ENCODE results near the gene CDK6. TPM values are rescaled to one million over a fixed set of nuclear protein-coding genes. Genes with fewer than 3 reads are reported as not detected.

The CDK6 gene
- total RNA-seq, 2 experiments from 2014 or later = 229 to 236 TPM

- POLR2A ChIA-PET = no interaction called here
- CTCF ChIA-PET = no interaction called here
Measured at GRCh38 chr7:92806496-92806895, 29.9 kb downstream of the CDK6 start.

- ChIA-PET POLR2A (no interaction called here), CTCF (interaction anchor here (0.6 to 1.4 kb wide), 3 partner anchors 21 to 38 kb away, joined by 3 to 4 read pairs (median 4); no protein-coding TSS in a partner anchor)
Measured at GRCh38 chr7:92802406-92802805, 34.0 kb downstream of the CDK6 start.

GRCh38 chr7:92799446-92800211 lies 36.7 kb downstream of the CDK6 start:
- ChIA-PET CTCF (no interaction called here), POLR2A (interaction anchor here (0.7 kb wide), 2 partner anchors 9 to 291 kb away, joined by 3 to 5 read pairs; no protein-coding TSS in a partner anchor)

DNA sequence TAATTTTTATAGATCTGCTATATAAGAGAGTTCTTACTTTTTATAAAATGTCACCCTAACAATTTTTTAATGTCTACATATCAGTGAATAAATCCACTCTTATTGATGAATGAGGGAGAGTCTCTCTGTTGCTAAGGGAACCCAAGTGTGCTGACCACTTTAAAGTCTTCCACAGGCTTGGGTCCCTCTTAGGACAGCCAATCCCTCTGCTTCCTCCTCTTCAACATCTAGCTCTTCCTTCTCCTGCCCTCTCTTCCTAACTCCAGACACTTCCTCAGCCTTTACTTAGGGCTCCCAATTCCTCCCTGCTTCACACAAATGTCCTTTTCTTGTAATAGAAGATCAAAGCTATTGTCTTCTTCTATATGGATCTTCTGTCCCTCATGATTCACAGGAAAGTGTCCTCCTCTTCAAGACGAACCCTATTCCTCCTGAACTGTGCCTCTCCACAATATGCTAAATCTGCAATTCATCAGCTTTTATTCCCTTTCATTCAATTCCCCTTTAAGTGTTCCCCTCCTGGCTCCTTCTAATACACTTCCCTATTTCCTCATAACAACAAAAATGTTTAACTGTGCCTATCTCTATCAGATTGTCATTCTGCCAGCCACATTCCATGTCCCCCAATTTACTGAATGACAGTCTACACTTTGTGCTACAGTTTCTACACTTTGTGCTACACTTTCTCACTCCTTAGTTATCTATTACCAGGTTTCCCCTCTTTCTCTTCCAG lies 37.7 kb downstream of the CDK6 start:
- ChIA-PET POLR2A (no interaction called here), CTCF (no interaction called here)

GRCh38 chr7:92797693-92798092 lies 38.7 kb downstream of the CDK6 start:
- CTCF ChIA-PET = no interaction called here
- POLR2A ChIA-PET = no interaction called here

DNA sequence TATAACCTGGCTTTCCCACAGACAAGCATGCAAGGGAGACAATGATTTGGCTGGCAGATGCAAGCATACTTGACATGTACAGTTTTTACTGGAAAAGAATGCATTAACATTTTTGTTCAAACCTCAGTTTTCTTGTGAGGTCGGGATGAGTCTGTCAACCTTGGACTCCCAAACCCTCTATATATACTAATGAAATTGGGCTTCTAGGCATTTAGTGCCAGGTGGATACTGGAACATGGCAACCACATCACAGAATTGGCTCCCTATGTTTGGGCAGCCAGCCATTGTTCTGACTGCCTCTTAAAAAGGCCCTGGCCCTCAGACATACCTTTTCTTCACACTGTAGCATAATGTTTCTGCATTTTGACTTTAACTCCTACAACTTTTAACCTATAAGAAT lies 39.1 kb downstream of the CDK6 start:
- ChIA-PET CTCF (no interaction called here), POLR2A (no interaction called here)

DNA sequence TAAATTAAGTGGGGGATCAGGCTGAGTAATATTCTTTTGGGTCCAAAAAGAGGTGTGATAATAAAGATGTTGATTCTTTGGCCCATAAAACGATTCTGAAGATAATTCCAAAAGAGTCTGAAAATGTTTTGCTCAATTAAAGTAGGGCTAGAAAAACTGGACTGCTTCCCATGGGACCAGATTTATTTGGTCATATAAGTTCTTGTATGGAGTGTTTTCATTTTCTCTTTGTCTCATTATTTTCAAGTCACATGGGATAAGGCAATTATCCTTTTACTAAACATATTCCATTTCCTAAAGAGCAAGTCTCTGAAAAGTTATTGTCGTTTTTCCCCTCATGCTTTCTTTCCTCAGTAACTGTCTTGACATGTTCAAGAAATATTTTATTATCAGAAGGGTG lies 41.5 kb downstream of the CDK6 start:
- ChIA-PET POLR2A (no interaction called here), CTCF (no interaction called here)

- CTCF ChIA-PET = no interaction called here
Measured at GRCh38 chr7:92794391-92794790, 42.0 kb downstream of the CDK6 start.

GRCh38 chr7:92793656-92794205 lies 42.6 kb downstream of the CDK6 start:
- ChIA-PET CTCF (no interaction called here), POLR2A (no interaction called here)

More at GRCh38 chr7:92794391-92794790, 42.0 kb downstream of the CDK6 start:
- POLR2A ChIA-PET = no interaction called here

DNA sequence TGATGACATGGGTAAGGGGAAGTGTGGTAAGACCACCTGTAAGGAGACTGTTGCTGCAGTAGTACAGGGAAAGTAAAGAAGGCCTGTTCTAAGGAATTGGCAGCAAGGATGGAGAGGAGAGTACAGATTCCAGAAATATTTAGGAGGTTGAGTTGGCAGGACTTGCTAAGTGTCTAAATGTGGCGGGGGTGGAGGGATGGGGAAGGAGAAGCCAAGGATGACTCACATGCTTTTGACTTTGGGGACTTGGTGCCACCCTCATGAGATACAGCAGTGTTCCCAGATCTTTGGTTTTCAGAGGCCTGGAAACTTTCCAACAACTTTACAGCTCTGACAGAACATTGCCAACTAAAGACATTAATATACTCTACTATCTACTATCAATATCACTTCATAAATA lies 45.4 kb downstream of the CDK6 start:
- POLR2A ChIA-PET = no interaction called here

GRCh38 chr7:92788559-92789183 lies 47.7 kb downstream of the CDK6 start:
- ChIA-PET CTCF (no interaction called here), POLR2A (no interaction called here)

More for the DNA sequence above, 45.4 kb downstream of the CDK6 start:
- CTCF ChIA-PET = interaction anchor here (1.5 kb wide), 1 partner anchor 23 kb away, joined by 3 read pairs; no protein-coding TSS in a partner anchor

DNA sequence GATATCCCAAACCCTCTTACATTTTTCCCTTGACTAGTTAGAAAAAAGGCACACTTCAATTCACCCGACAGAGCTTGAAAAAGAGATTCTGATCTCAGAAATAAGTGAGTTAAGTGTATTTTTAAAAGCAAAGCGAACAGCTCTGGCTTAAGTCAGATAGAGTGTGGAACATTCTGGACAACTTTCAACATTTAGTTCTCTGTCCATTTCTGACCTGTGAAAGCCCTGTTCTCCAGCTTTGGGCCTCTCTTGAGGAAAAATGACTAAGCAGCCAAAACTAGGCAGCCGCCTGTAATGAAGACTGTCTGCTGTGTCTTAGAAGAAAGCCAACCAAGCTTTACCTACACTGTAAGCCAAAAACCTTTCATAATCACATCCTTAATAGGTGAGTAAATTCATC lies 50.5 kb downstream of the CDK6 start:
- ChIA-PET CTCF (no interaction called here), POLR2A (no interaction called here)

DNA sequence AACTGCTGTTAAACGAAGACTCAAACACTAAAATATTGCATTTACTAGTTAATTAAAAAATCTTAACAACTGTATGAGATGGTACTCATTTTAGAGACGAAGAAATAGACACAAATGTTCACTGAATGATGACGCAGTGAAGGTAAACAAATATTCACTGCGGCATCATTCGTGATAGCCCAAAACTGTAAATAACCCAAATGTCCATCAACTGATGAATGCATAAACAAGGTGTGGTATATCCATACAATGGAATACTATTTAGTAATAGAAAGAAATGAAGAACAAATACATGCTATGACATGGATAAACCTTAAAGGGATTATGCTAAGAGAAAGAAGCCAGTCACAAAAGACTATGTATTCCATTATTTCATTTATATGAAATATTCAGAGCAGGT lies 51.4 kb downstream of the CDK6 start:
- POLR2A ChIA-PET = no interaction called here
- CTCF ChIA-PET = no interaction called here

DNA sequence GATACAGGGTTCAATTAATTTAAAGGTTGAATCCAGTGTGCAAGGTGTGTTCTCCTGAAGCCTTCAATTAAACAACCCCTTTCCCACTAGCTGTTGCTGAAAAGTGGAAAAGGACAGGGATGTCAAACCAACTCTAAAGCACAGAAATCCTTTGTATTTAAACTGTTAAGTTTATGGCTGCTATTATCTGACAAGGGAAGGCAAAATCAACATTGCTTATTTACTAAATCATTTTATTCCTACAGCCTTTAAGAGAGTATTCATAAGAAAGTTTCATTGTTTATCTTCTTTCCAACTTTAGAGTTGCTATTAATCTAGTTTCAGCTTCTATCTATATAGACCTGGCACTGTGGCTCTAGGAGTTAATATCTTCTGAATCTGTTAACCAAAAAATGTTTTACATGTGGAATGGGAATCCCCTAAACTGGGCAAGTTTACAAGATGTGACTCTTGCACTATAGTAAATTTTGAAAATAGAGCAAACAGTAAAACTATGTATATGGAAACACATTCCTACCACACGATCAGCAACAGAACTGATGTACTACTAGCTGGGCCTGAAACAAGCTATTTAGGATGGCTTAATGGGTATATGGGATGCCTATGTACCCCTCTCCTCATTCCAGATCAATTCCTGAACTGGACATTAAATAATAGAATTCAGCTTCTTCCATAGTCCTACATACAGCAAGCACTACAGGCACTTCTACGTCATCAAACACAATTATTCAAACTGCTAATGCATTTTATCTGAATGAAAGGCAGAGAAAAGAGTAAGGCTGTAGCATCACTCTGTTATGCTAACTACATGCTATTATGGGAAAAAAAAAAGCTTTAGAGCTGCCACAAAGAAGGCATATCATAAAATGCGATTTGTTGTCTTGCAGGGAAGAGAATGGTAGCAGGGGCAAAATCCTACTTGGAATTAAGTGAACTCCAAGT lies 52.8 kb downstream of the CDK6 start:
- CTCF ChIA-PET = interaction anchor here (0.7 kb wide), 1 partner anchor 335 kb away, joined by 3 read pairs; no protein-coding TSS in a partner anchor
- POLR2A ChIA-PET = no interaction called here

DNA sequence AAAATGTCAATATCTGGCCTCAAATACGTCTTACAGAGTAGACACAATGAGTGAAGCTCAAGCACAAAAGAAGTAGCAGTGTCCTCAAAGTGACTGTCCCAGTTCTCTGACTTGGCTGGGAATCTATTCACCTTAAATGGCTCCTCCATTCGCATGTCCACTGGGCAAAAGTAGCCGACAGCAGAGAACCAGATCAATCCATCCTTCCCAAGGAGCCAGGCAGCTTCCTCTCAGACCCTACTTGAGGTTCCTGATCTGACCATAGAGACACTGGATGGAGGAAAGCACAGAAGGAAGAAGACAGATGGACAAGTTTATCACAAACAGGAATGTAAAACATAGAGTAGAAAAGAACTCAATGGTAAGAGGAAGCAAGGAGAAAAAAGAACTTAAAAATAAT lies 53.5 kb downstream of the CDK6 start:
- CTCF ChIA-PET = no interaction called here
- POLR2A ChIA-PET = no interaction called here

DNA sequence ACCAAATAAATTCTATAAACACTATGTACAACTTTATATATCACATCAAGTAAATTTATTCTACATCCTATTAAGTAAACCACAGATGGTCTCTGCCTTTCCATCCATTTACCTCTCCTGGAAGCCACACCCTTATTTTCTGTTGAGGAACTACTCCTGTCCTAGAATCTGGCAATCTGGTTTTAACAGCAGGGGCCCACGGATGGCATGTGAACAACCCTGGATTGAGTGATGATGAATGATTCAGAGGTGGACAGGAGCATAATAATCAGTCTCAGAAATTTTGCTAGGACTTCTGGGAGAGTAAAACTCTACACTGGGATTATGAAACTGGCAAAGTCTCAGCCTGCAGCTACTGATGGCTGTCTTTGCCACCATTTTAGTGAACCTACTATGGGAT lies 54.1 kb downstream of the CDK6 start:
- ChIA-PET CTCF (interaction anchor here (1.1 kb wide), 1 partner anchor 22 kb away, joined by 3 read pairs; no protein-coding TSS in a partner anchor), POLR2A (no interaction called here)

GRCh38 chr7:92781117-92781720 lies 55.2 kb downstream of the CDK6 start:
- ChIA-PET POLR2A (interaction anchor here (0.6 kb wide), 1 partner anchor 49 kb away, joined by 3 read pairs; no protein-coding TSS in a partner anchor), CTCF (interaction anchor here (0.6 to 1.7 kb wide), 4 partner anchors 21 to 217 kb away, joined by 3 to 4 read pairs (median 3); no protein-coding TSS in a partner anchor)

- POLR2A ChIA-PET = no interaction called here
- CTCF ChIA-PET = interaction anchor here (1.3 kb wide), 1 partner anchor 157 kb away, joined by 3 read pairs; no protein-coding TSS in a partner anchor
Measured at GRCh38 chr7:92778972-92779371, 57.4 kb downstream of the CDK6 start.

- CTCF ChIA-PET = interaction anchor here (1.3 kb wide), 1 partner anchor 156 kb away, joined by 3 read pairs; no protein-coding TSS in a partner anchor
- POLR2A ChIA-PET = no interaction called here
Measured at GRCh38 chr7:92777993-92778392, 58.4 kb downstream of the CDK6 start.

All from activated CD8-positive, alpha-beta memory T cell treated with anti-CD3 and anti-CD28 coated beads for 36 hours (primary cell).